Activated CD4-positive, CD25-positive, alpha-beta regulatory T cell treated with anti-CD3 and anti-CD28 coated beads, Interleukin-2, amount 50 U/mL, for 72 hours (primary cell): ENCODE data around the gene MRC2.
A peak's percentile ranks its signal among the peaks of the same experiment; 100 is the strongest.

Experiments used
- DNase-seq: peaks from one replicate; pipeline ENCODE4 v3.0.0; 2021

MRC2 gene

GRCh38 chr17:62662855-62663254, 35.4 kb downstream of the MRC2 start:
- DNase-seq: peak; percentile 2

- DNase-seq: peak; percentile 9
Observed at GRCh38 chr17:62663304-62663703, 35.8 kb downstream of the MRC2 start.

GRCh38 chr17:62664336-62665120, 37.1 kb downstream of the MRC2 start:
- peak; percentile 23 for DNase-seq

- peak; percentile 21 for DNase-seq
Observed at GRCh38 chr17:62665599-62665998, 38.1 kb downstream of the MRC2 start.

GRCh38 chr17:62666061-62666800, 38.8 kb downstream of the MRC2 start:
- DNase-seq: peak; percentile 28

- no peak for DNase-seq
Observed at GRCh38 chr17:62666801-62667591, 39.5 kb downstream of the MRC2 start.

- DNase-seq: no peak
Observed at GRCh38 chr17:62668091-62668804, 40.8 kb downstream of the MRC2 start.

- no peak for DNase-seq
Observed at GRCh38 chr17:62670202-62670821, 42.8 kb downstream of the MRC2 start.

GRCh38 chr17:62671553-62671952, 44.1 kb downstream of the MRC2 start:
- no peak for DNase-seq

GRCh38 chr17:62672957-62673356, 45.5 kb downstream of the MRC2 start:
- DNase-seq: no peak

- no peak for DNase-seq
Observed at GRCh38 chr17:62673614-62674362, 46.3 kb downstream of the MRC2 start.

GRCh38 chr17:62674363-62674739, 46.9 kb downstream of the MRC2 start:
- no peak for DNase-seq

- no peak for DNase-seq
Observed at GRCh38 chr17:62674841-62675240, 47.4 kb downstream of the MRC2 start.

- DNase-seq: no peak
Observed at GRCh38 chr17:62675260-62675659, 47.8 kb downstream of the MRC2 start.

GRCh38 chr17:62675701-62676100, 48.2 kb downstream of the MRC2 start:
- no peak for DNase-seq

GRCh38 chr17:62676231-62676943, 48.9 kb downstream of the MRC2 start:
- DNase-seq: no peak

- no peak for DNase-seq
Observed at GRCh38 chr17:62676952-62677596, 49.6 kb downstream of the MRC2 start.

GRCh38 chr17:62678214-62678919, 50.9 kb downstream of the MRC2 start:
- no peak for DNase-seq

GRCh38 chr17:62679866-62680377, 52.5 kb downstream of the MRC2 start:
- DNase-seq: no peak
